ENCODE data around the gene TCERG1L. TPM values are rescaled to one million over a fixed set of nuclear protein-coding genes. Genes with fewer than 3 reads are reported as not detected.

The TCERG1L gene
- polyA plus RNA-seq, 3 donors, result not detected

DNA sequence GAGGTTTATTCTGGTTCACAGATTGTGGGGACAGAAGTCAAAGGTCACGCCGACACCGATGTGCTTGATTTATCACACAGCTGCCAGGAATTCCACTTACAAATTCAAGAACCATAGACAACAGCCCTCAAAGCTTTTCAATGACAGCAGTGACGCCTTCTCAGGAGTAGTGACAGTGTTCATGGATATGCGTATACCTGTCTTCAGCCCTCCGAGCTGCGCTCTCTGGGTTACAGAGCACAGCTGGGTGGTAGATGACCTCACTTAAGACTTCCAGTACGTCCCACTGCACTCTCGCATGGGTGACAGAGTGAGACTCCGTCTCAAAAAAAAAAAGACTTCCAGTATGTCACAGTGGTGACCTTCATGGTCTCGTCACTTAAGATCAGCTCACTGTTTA, 108.5 kb downstream of the TCERG1L start:
- Histone ChIP-seq H2AFZ (ENCODE audit: insufficient read depth, low read depth, low read length, poor library complexity, severe bottlenecking) (no peak overlapping the region), H3K4me3 (replicated peaks in 1 of 3; ENCODE audit: low read depth in 2 of 3, low read length in 3 of 3) (no peak overlapping the region), H3K4me1 (ENCODE audit: control insufficient read depth in 1 of 2, insufficient read depth in 2 of 2, low read length in 2 of 2) (no peaks in the 10 kb centered on the region), H3K27me3 (ENCODE audit: control insufficient read depth in 2 of 2, insufficient read depth in 2 of 2, low read length in 2 of 2) (no peaks in the 10 kb centered on the region), H4K20me1 (ENCODE audit: insufficient read depth, low read length) (no peaks in the 10 kb centered on the region), H3K4me2 (replicated peaks; ENCODE audit: extremely low read depth, low read length, poor library complexity, severe bottlenecking) (no peak overlapping the region), H3K27ac (ENCODE audit: low read depth in 1 of 2, low read length in 2 of 2) (no peak overlapping the region), H3K9me3 (replicated peaks in 1 of 2; ENCODE audit: control insufficient read depth in 1 of 2, insufficient read depth in 1 of 2, low read length in 2 of 2) (peaks cover 0 to 5% of the 10 kb centered on the region in 2 donors), H3K9ac (ENCODE audit: insufficient read depth, low read length, poor library complexity, severe bottlenecking) (no peak overlapping the region), H3K36me3 (replicated peaks in 1 of 2; ENCODE audit: control insufficient read depth in 1 of 2, insufficient read depth in 2 of 2, low read length in 2 of 2) (no peaks in the 10 kb centered on the region), H3K79me2 (ENCODE audit: insufficient read depth, low read length) (no peaks in the 10 kb centered on the region)
- TF ChIP-seq, protein P1, sequence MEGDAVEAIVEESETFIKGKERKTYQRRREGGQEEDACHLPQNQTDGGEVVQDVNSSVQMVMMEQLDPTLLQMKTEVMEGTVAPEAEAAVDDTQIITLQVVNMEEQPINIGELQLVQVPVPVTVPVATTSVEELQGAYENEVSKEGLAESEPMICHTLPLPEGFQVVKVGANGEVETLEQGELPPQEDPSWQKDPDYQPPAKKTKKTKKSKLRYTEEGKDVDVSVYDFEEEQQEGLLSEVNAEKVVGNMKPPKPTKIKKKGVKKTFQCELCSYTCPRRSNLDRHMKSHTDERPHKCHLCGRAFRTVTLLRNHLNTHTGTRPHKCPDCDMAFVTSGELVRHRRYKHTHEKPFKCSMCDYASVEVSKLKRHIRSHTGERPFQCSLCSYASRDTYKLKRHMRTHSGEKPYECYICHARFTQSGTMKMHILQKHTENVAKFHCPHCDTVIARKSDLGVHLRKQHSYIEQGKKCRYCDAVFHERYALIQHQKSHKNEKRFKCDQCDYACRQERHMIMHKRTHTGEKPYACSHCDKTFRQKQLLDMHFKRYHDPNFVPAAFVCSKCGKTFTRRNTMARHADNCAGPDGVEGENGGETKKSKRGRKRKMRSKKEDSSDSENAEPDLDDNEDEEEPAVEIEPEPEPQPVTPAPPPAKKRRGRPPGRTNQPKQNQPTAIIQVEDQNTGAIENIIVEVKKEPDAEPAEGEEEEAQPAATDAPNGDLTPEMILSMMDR (IDR thresholded peaks at IDR 0.05), result no peak
- H3K27ac Mint-ChIP-seq, result no peak overlapping the region
- H3K4me3 Mint-ChIP-seq, result no peak overlapping the region
- H3K4me1 Mint-ChIP-seq, result no peaks in the 10 kb centered on the region
- intact Hi-C loops (cut with micrococcal nuclease), result no loop called here
- H3K27me3 Mint-ChIP-seq (ENCODE audit: low read depth in 3 of 3), result peaks cover 3 to 11% (median 8%) of the 10 kb centered on the region in 3 donors
- peaks cover 0 to 9% (median 3%) of the 10 kb centered on the region in 7 donors for H3K9me3 Mint-ChIP-seq
- 95% methylated on average over 8 of the region's 11 CpGs for WGBS (ENCODE audit: insufficient coverage)
- no peaks in the 10 kb centered on the region for H3K36me3 Mint-ChIP-seq
- no peak for DNase-seq

DNA sequence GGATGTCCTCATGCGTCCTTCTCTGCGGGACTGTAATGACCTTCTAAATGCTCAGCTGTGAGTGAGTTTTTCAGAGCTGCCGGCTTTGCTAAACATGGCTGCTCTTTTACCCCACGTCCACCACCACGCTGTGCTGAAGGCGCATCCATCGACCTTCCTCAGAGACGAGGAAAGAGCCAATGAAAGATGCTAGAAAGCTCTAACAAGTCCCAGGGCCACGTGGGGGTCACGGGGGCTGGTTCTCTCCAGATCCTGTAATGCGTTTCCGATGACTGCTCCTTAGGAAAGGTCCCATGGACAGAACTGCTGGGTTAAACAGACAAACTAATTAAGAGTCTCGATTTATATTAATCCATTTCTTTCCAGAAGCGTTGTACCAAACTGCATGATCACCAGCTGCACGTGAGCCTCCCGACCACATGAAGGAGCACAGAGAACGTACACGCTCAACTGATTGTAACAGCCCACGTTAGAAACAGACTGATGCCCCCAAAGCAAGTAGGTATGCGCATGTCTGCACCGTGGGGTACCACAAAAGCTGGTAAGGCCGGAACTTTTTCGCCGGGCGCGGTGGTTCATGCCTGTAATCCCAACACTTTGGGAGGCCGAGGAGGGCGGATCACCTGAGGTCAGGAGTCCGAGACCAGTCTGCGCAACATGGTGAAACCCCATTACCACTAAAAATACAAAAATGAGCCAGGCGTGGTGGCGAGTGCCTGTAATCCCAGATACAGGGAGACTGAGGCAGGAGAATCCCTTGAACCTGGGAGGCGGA, 109.6 kb downstream of the TCERG1L start:
- Histone ChIP-seq H3K4me3 (replicated peaks in 1 of 3; ENCODE audit: low read depth in 2 of 3, low read length in 3 of 3) (no peak overlapping the region), H3K27me3 (ENCODE audit: control insufficient read depth in 2 of 2, insufficient read depth in 2 of 2, low read length in 2 of 2) (no peaks in the 10 kb centered on the region), H3K9me3 (replicated peaks in 1 of 2; ENCODE audit: control insufficient read depth in 1 of 2, insufficient read depth in 1 of 2, low read length in 2 of 2) (peaks cover 0 to 5% of the 10 kb centered on the region in 2 donors), H4K20me1 (ENCODE audit: insufficient read depth, low read length) (no peaks in the 10 kb centered on the region), H3K4me2 (replicated peaks; ENCODE audit: extremely low read depth, low read length, poor library complexity, severe bottlenecking) (no peak overlapping the region), H3K27ac (ENCODE audit: low read depth in 1 of 2, low read length in 2 of 2) (no peak overlapping the region), H3K4me1 (ENCODE audit: control insufficient read depth in 1 of 2, insufficient read depth in 2 of 2, low read length in 2 of 2) (no peaks in the 10 kb centered on the region), H3K36me3 (replicated peaks in 1 of 2; ENCODE audit: control insufficient read depth in 1 of 2, insufficient read depth in 2 of 2, low read length in 2 of 2) (no peaks in the 10 kb centered on the region), H2AFZ (ENCODE audit: insufficient read depth, low read depth, low read length, poor library complexity, severe bottlenecking) (no peak overlapping the region), H3K9ac (ENCODE audit: insufficient read depth, low read length, poor library complexity, severe bottlenecking) (no peak overlapping the region), H3K79me2 (ENCODE audit: insufficient read depth, low read length) (no peaks in the 10 kb centered on the region)
- no peak for DNase-seq
- no peak overlapping the region for H3K27ac Mint-ChIP-seq
- TF ChIP-seq, protein P1 (IDR thresholded peaks at IDR 0.05), result no peak
- no peaks in the 10 kb centered on the region for H3K36me3 Mint-ChIP-seq
- intact Hi-C loops (cut with micrococcal nuclease), result no loop called here
- peaks cover 0 to 9% (median 3%) of the 10 kb centered on the region in 7 donors for H3K9me3 Mint-ChIP-seq
- 98% methylated on average over 31 of the region's 33 CpGs for WGBS (ENCODE audit: insufficient coverage)
- no peaks in the 10 kb centered on the region for H3K4me1 Mint-ChIP-seq
- H3K4me3 Mint-ChIP-seq, result no peak overlapping the region
- peaks cover 3 to 8% (median 8%) of the 10 kb centered on the region in 3 donors for H3K27me3 Mint-ChIP-seq (ENCODE audit: low read depth in 3 of 3)
